ENCODE results near the gene SHC2. TPM values are rescaled to one million over a fixed set of nuclear protein-coding genes. Genes with fewer than 3 reads are reported as not detected.
A peak's percentile ranks its signal among the peaks of the same experiment; 100 is the strongest.
"Not testable (repeated sequence)": the region's sequence is repeated elsewhere in the genome, so short reads cannot be mapped to it uniquely, and the experiment has no call there.

Gene SHC2
- total and polyA plus RNA-seq, 5 experiments from 2014 or later: 0.30 to 4.0 (median 1.8) TPM

GRCh38 chr19:400976-401865, 59.6 kb downstream of the SHC2 start:
- no peak for ATAC-seq
- peak in 1 of 10 donors; percentile 44 for DNase-seq
- no peaks in the 10 kb centered on the region for H3K36me3 Mint-ChIP-seq
- no peak overlapping the region for H3K27ac Mint-ChIP-seq
- H3K9me3 Mint-ChIP-seq: no peaks in the 10 kb centered on the region
- H3K4me3 Mint-ChIP-seq: no peak overlapping the region
- POLR2A ChIA-PET: no interaction called here
- peaks cover 0 to 2% (median 0%) of the 10 kb centered on the region in 4 donors for H3K4me1 Mint-ChIP-seq
- peaks cover 3 to 36% (median 14%) of the 10 kb centered on the region in 5 donors for H3K27me3 Mint-ChIP-seq

- peak in 1 of 10 donors; percentile 61 for DNase-seq
- Mint-ChIP-seq H3K4me3 (no peak overlapping the region), H3K4me1 (peaks cover 0 to 5% (median 2%) of the 10 kb centered on the region in 4 donors), H3K9me3 (peaks cover 0 to 12% (median 0%) of the 10 kb centered on the region in 9 donors), H3K27ac (no peak overlapping the region), H3K36me3 (no peaks in the 10 kb centered on the region), H3K27me3 (peaks cover 1 to 25% (median 7%) of the 10 kb centered on the region in 5 donors)
- no peak for ATAC-seq
- POLR2A ChIA-PET: no interaction called here
Measured at GRCh38 chr19:399370-399769, 61.5 kb downstream of the SHC2 start.

GRCh38 chr19:398719-399118, 62.1 kb downstream of the SHC2 start:
- Mint-ChIP-seq H3K4me1 (peaks cover 0 to 5% (median 2%) of the 10 kb centered on the region in 4 donors), H3K27me3 (peaks cover 1 to 28% (median 7%) of the 10 kb centered on the region in 5 donors), H3K9me3 (peaks cover 0 to 13% (median 0%) of the 10 kb centered on the region in 9 donors), H3K27ac (no peak overlapping the region), H3K4me3 (no peak overlapping the region), H3K36me3 (no peaks in the 10 kb centered on the region)
- POLR2A ChIA-PET: no interaction called here
- ATAC-seq: no peak
- peak in 1 of 10 donors; percentile 44 for DNase-seq

- Mint-ChIP-seq H3K4me3 (no peak overlapping the region), H3K9me3 (peaks cover 0 to 19% (median 2%) of the 10 kb centered on the region in 9 donors), H3K36me3 (no peaks in the 10 kb centered on the region), H3K27me3 (peaks cover 1 to 22% (median 7%) of the 10 kb centered on the region in 5 donors), H3K4me1 (peaks cover 0 to 5% (median 3%) of the 10 kb centered on the region in 4 donors), H3K27ac (peak overlapping the region in 1 of 10 donors; percentile 57)
- ATAC-seq: no peak
- POLR2A ChIA-PET: no interaction called here
- peak in 1 of 10 donors; percentile 35 for DNase-seq
Measured at GRCh38 chr19:397941-398706, 62.7 kb downstream of the SHC2 start.

- Mint-ChIP-seq H3K27me3 (peaks cover 0 to 14% (median 4%) of the 10 kb centered on the region in 5 donors), H3K9me3 (peaks cover 0 to 24% (median 2%) of the 10 kb centered on the region in 9 donors), H3K4me3 (peak overlapping the region in 1 of 10 donors; percentile 54), H3K4me1 (peaks cover 0 to 9% (median 3%) of the 10 kb centered on the region in 4 donors), H3K36me3 (no peaks in the 10 kb centered on the region), H3K27ac (peak overlapping the region in 2 of 10 donors; percentile 47 to 51)
- POLR2A ChIA-PET: no interaction called here
- ATAC-seq (no peak), DNase-seq (peak in 1 of 10 donors; percentile 48)
Measured at GRCh38 chr19:397321-397720, 63.5 kb downstream of the SHC2 start.

- no peak overlapping the region for H3K4me3 Mint-ChIP-seq
- POLR2A ChIA-PET: no interaction called here
- no peaks in the 10 kb centered on the region for H3K36me3 Mint-ChIP-seq
- H3K27me3 Mint-ChIP-seq: peaks cover 0 to 6% (median 2%) of the 10 kb centered on the region in 5 donors
- peaks cover 0 to 9% (median 3%) of the 10 kb centered on the region in 4 donors for H3K4me1 Mint-ChIP-seq
- no peak for ATAC-seq
- H3K27ac Mint-ChIP-seq: peak overlapping the region in 4 of 10 donors; percentile 46 to 78 (median 67)
- DNase-seq: no peak
- H3K9me3 Mint-ChIP-seq: peaks cover 0 to 24% (median 2%) of the 10 kb centered on the region in 9 donors
Measured at GRCh38 chr19:395467-395866, 65.4 kb downstream of the SHC2 start.

- H3K9me3 Mint-ChIP-seq: peaks cover 0 to 24% (median 2%) of the 10 kb centered on the region in 9 donors
- H3K36me3 Mint-ChIP-seq, ATAC-seq, H3K4me3 Mint-ChIP-seq, H3K27me3 Mint-ChIP-seq, H3K27ac Mint-ChIP-seq, H3K4me1 Mint-ChIP-seq, DNase-seq, POLR2A ChIA-PET: not testable (repeated sequence)
Measured at GRCh38 chr19:394857-395256, 66.0 kb downstream of the SHC2 start.

- ATAC-seq: not testable (repeated sequence)
- H3K4me3 Mint-ChIP-seq: peak overlapping the region in 1 of 10 donors; percentile 65
Measured at GRCh38 chr19:393560-393959, 67.3 kb downstream of the SHC2 start.

GRCh38 chr19:392375-392970, 68.4 kb downstream of the SHC2 start:
- peak overlapping the region in 1 of 10 donors; percentile 29 for H3K4me3 Mint-ChIP-seq
- H3K36me3 Mint-ChIP-seq: peaks cover 0 to 2% (median 0%) of the 10 kb centered on the region in 3 donors
- ATAC-seq (no peak), DNase-seq (peak in 1 of 10 donors; percentile 50)
- H3K27ac Mint-ChIP-seq: no peak overlapping the region
- peaks cover 0 to 24% (median 2%) of the 10 kb centered on the region in 9 donors for H3K9me3 Mint-ChIP-seq
- peaks cover 0 to 9% (median 3%) of the 10 kb centered on the region in 4 donors for H3K4me1 Mint-ChIP-seq
- POLR2A ChIA-PET: no interaction called here
- peaks cover 2 to 17% (median 4%) of the 10 kb centered on the region in 5 donors for H3K27me3 Mint-ChIP-seq

More at GRCh38 chr19:393560-393959, 67.3 kb downstream of the SHC2 start:
- DNase-seq: peak in 1 of 10 donors; percentile 30
- POLR2A ChIA-PET, H3K36me3 Mint-ChIP-seq, H3K4me1 Mint-ChIP-seq, H3K27me3 Mint-ChIP-seq: not testable (repeated sequence)
- Mint-ChIP-seq H3K27ac (peak overlapping the region in 4 of 10 donors; percentile 15 to 88 (median 69)), H3K9me3 (peaks cover 0 to 24% (median 2%) of the 10 kb centered on the region in 9 donors)

- peaks cover 0 to 2% (median 0%) of the 10 kb centered on the region in 3 donors for H3K36me3 Mint-ChIP-seq
- peaks cover 3 to 20% (median 7%) of the 10 kb centered on the region in 5 donors for H3K27me3 Mint-ChIP-seq
- POLR2A ChIA-PET: no interaction called here
- peaks cover 0 to 9% (median 3%) of the 10 kb centered on the region in 4 donors for H3K4me1 Mint-ChIP-seq
- no peak overlapping the region for H3K27ac Mint-ChIP-seq
- peak in 1 of 10 donors; percentile 28 for DNase-seq
- H3K4me3 Mint-ChIP-seq: no peak overlapping the region
- ATAC-seq: no peak
- H3K9me3 Mint-ChIP-seq: peaks cover 0 to 24% (median 2%) of the 10 kb centered on the region in 9 donors
Measured at GRCh38 chr19:391726-392374, 69.0 kb downstream of the SHC2 start.

GRCh38 chr19:391207-391557, 69.7 kb downstream of the SHC2 start:
- no peak overlapping the region for H3K4me3 Mint-ChIP-seq
- H3K9me3 Mint-ChIP-seq: peaks cover 0 to 24% (median 2%) of the 10 kb centered on the region in 9 donors
- H3K4me1 Mint-ChIP-seq: peaks cover 0 to 9% (median 3%) of the 10 kb centered on the region in 4 donors
- ATAC-seq (no peak), DNase-seq (no peak)
- H3K27ac Mint-ChIP-seq: peak overlapping the region in 1 of 10 donors; percentile 17
- H3K36me3 Mint-ChIP-seq: peaks cover 0 to 2% (median 0%) of the 10 kb centered on the region in 3 donors
- POLR2A ChIA-PET: no interaction called here
- H3K27me3 Mint-ChIP-seq: peaks cover 4 to 26% (median 10%) of the 10 kb centered on the region in 5 donors

Data from naive thymus-derived CD8-positive, alpha-beta T cell (primary cell).